Panc1 (cell line): Measurements from ENCODE around the gene HNRNPLL.

Experiments
- CTCF ChIP-seq: fragments of 450-650 bp; IDR thresholded peaks from 2 replicates; pipeline ENCODE4 v1.5.1; 2017; ENCODE audit warnings: mild to moderate bottlenecking
- POLR2AphosphoS5 ChIP-seq: IDR thresholded peaks from 2 replicates; pipeline ENCODE4 v1.6.1; 2012; ENCODE audit warnings: mild to moderate bottlenecking, low read depth, low read length, moderate library complexity
- REST ChIP-seq, 2 experiments: IDR thresholded peaks; 2 replicates each; pipeline ENCODE4 v1.6.1; 2011 to 2012; ENCODE audit warnings: low read depth in 2 of 2, control low read depth in 1 of 2, low read length in 1 of 2, mild to moderate bottlenecking in 1 of 2, moderate library complexity in 1 of 2; ENCODE audit not compliant: insufficient read depth in 1 of 2
- SIN3A ChIP-seq: IDR thresholded peaks from 2 replicates; pipeline ENCODE4 v1.6.1; 2012; ENCODE audit warnings: low read depth, mild to moderate bottlenecking, low read length, moderate library complexity, borderline replicate concordance; ENCODE audit not compliant: insufficient read depth
- TCF7L2 ChIP-seq: IDR thresholded peaks from 2 replicates; pipeline ENCODE4 v1.6.1; 2011; ENCODE audit warnings: mild to moderate bottlenecking, low read depth, low read length, inconsistent platforms

- no peak for TF ChIP-seq CTCF
- no peak for TF ChIP-seq POLR2AphosphoS5
- no peak for TF ChIP-seq TCF7L2
- TF ChIP-seq SIN3A = no peak
- no peak for TF ChIP-seq REST (IDR thresholded peaks at IDR 0.05; ENCODE audit: insufficient read depth in 1 of 2, low read depth in 2 of 2, low read length in 1 of 2)
Measured at GRCh38 chr2:38636069-38636468, 33.3 kb upstream of the HNRNPLL start.
